Stimulated activated CD8-positive, alpha-beta memory T cell treated with anti-CD3 and anti-CD28 coated beads, Interleukin-7, amount 100 ng/mL, for 48 hours (primary cell): ENCODE data around the gene RBM19.

Source experiments
- DNase-seq, 2 donors: peaks; one replicate each; pipeline ENCODE4 v3.0.0-alpha.2; 2020; ENCODE audit warnings: low read depth in 1 of 2; ENCODE audit errors: extremely low read depth in 1 of 2

RBM19 gene

DNA sequence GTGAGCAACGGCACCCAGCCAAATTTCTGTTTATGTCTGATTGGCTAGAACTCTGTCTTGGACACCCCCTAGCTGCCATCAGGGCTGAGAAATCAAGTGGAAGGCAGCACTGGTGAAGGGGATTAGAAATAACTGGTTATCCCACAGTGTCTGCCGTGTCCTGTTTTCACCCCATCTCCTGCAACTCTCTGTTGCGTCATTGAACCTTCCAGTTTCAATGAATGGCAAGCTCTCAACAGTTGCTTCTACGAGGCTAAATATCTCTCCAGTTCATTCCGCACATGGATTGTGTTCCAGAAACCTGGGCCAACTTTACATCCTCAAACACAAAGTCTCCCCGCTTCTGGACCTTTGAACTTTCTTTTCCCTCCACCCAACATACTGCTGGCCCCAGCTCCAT lies 173.7 kb downstream of the RBM19 start:
- DNase-seq: no peak

DNA sequence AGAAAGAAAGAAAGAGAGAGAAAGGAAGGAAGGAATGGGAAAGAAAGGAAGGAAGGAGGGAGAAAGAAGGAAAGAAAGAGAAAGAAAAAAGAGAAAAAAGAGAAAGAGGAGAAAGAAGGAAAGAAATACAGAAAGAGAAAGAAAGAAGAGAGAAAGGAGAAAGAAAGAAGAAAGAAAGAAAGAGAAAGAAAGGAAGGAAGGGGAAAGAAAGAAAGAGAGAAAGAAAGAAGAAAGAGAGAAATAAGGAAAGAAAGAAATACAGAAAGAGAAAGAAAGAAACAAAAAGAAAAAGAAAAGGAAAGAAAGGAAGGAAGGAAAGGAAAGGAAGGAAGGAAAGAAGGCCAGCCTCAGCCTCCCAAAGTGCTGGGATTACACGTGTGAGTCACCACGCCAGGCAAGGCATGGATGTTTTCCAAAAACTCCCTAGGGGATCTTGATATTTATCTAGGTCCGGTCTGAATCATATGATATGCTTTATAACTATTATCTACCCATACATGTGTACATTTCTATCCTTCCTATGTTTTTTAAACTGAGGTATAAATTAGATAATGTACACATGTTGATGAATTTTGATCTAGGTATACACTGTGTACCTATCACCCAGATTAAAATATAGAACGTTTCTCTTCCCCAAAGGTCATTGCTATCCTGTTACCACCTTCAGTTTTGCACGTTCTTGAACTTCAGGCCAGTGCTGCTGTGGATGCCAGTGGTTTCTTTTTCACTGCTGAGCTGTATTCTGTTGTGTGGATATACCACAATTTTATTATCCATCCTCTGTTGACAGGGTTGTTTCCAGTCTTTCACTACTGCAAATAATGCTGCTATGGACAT lies 177.9 kb downstream of the RBM19 start:
- no peak for DNase-seq

DNA sequence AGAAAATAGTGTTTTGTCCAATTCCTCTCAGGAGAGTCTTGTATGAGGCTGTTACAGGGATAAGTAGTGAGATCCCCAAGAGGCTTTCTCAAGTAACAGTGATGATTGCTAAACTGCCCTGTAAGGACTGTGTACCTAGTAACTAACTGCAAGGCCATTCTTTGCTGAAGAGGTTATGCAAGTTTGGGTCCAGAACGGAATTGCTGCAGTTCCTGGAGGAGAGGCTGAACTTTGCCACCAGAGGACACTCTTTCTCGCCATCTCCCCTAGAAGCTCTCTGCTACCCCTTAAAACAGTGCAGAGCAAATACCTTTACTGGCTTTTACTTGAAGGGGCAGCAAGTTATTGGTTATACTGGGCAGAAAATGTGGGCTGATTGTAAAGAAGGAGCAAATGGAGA lies 180.0 kb downstream of the RBM19 start:
- DNase-seq: no peak

DNA sequence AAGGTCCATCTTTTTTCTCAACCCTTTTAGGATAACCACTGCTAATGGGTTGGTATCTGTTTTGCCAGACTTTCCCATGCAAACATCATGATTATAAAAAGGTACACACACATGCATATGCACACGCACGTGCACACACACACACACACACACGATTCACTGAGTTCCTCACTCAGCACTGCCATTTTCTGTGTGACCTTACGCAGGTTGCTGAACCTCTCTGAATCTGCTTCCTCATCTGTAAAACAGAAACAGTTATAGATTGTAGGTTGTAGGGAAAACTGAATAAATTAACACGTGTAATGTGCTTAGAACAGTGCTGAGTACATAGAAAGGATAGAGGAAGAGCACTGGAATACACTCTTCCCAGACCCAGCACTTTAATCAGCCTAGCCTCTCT lies 182.3 kb downstream of the RBM19 start:
- DNase-seq: no peak

DNA sequence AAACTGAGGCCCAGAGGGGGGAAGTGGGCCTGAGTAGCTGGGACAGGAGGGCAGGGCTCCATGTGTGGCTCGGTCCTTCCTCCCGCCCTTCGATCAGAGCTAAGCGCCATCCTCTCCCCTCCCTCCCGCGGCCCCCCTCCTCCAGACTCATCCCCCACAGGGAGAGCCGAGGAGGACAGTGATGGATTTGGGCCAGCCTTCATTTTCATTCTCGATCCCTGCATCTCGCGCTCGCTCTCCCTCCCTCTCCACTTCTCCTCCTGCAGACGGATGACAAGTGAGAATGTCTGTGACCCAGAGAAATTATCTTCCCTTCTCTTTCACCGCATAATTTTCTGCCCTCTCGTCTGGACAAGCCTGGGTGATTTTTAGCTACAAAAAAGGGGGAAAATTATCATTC lies 183.3 kb downstream of the RBM19 start:
- no peak for DNase-seq

DNA sequence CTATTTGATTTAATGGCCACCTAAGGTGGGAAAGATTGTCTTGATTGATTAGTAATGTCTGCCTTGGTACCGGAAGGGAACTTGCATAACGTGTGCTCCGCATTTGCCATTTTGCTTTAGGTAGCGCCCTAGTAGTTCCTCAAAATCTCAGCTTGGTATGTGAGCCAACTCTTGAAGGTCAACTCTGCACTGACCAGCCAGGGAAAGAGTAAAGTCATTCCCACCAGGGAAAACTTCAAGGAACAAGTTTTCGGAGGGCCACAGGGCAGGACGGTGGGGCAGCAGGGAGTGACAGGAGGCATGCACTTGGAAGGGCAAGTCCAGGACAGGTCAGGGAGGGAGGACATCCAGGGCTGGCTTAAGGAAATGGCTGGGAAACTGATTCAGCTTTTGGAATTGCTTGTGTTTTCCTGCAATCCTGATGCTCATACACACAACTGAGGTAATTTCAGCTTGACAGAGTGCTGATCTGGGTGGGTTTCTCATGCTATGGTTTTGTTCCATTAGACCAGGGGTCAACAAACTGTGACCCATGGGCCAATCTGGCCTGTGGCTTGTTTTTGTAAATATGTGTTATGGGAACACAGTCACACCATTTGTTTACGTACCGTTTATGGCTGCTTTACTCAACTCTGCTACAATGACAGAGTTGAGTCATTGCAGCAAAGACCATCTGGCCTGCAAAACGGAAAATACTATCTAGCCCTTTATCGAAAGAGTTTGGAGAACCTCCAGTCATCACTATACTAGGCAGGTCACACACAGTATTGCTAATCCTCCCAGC lies 184.5 kb downstream of the RBM19 start:
- no peak for DNase-seq

- no peak for DNase-seq
These were observed 186.4 kb downstream of the RBM19 start for GRCh38 chr12:113779774-113780173.

- DNase-seq: no peak
These were observed 187.5 kb downstream of the RBM19 start for GRCh38 chr12:113778432-113779132.

DNA sequence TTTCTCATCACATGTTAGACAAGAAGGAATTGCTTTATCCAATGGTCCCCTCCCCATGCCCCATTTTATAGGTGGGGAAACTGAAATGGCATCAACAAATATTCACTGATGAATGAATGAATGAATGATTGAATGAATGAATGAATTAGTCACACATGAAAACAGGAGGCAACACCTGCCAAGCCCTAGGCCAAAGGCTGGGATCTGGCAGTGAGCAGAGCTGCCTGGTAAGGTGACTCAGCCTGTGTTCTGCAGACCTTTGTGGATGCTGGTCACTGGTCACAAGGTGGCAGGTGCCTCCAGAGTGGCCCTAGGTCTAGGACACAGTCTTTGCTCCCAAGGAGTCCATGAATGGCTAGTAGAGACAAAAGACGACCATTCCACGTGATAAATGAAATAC lies 188.4 kb downstream of the RBM19 start:
- no peak for DNase-seq

GRCh38 chr12:113776536-113776935 lies 189.6 kb downstream of the RBM19 start:
- DNase-seq: no peak

- DNase-seq: no peak
These were observed 191.6 kb downstream of the RBM19 start for GRCh38 chr12:113774526-113774925.

GRCh38 chr12:113772505-113773030 lies 193.6 kb downstream of the RBM19 start:
- no peak for DNase-seq

- no peak for DNase-seq
These were observed 195.7 kb downstream of the RBM19 start for GRCh38 chr12:113770389-113770865.

GRCh38 chr12:113769305-113769704 lies 196.8 kb downstream of the RBM19 start:
- DNase-seq: no peak

- DNase-seq: no peak
These were observed 197.3 kb downstream of the RBM19 start for GRCh38 chr12:113768850-113769249.

DNA sequence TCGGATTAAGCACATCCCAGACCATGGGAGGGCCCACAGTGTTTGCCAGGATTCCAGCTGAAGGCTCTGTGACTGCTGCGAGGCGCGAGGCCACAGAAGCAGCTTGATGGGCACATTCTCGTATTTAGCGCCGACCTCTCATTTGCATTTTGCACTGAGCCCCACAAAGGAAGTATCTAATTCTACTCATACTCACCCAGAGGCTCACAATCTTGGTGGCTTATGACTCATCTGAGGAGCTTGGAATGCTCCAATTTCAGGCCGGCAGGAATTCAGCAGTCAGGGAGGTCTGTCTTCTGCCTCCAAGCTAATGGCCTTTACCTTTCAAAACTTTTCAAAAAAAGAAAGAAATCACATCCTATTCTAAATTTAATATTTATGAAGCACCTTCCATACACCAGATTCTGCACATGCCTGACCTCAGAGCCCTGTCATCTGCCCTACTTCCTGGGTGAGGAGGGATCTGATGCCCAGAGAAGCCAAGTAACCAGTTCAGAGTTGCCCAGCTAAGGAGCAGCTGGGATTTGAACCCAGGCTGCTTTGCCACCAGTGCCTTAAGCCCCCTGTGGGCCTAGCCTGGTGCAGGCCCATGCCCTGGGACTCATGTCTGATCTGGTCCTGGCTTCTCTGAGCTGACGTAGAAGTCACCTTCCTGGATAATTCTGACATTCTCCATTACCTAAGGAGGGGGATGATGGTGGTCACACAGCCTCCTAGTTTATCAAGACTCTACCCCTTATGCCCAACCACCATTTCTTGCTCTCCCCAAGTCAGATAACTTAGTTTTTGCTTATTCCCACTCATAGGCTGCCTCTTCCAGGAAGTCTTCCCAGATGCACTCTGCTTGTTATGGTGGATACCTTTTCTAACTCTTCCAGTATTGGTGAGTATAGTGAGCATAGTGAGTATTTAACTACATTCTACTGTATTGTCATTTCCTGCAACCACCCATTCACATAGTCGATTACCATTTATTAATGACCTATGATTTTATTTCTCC lies 198.9 kb downstream of the RBM19 start:
- no peak for DNase-seq
